ENCODE results near the gene MBTD1.

DNA sequence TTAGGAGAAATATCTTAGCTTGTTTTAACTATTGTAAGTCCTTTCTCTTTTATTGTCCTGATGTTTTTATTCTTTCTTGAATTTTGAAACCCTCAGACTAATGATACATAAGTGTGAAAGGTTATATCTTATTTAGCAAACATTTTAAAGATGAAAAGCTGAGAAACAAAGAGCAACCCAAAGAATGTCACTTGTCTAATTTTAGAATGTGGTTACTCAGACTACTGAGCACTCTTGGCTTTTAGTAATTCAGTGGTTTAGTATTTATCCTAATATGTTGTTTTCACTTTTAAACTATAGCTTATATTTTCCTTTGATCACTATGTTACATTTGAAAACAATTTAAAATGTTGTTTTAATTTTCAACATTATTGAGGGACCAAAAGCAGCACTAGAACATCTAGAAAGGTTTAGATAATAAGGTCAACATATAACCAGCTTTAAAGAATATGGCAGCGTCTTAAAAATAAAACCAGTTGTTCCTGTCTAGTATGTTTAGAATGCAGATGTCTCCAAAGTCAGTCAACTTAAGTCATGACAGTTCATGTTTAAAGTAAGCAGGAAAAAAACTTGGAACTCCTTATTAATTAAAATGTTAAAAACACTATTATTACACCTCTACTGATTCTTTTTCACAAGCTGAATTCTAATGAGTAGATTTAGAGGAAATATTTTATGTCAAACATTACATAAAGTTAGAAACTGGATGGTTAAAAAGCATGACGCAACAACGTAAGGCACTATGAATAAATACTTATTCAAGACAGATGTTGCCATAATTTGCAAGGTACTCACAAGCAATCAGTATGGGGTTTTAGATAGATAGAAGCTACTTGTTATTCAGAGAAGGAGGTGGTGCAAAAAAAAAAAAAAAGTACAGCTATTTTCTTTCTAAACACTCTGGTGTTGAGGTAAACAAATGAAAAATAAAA lies 2.4 kb downstream of the MBTD1 start:
- TF ChIP-seq EP300 (IDR thresholded peaks at IDR 0.05) (no peak), CTCF (IDR thresholded peaks at IDR 0.05) (no peak), POLR2A (IDR thresholded peaks at IDR 0.05) (no peak), POLR2AphosphoS5 (IDR thresholded peaks at IDR 0.05) (no peak)
